Neural progenitor cell (in vitro differentiated cells): ENCODE results near the gene PKNOX2. TPM values are rescaled to one million over a fixed set of nuclear protein-coding genes. Genes with fewer than 3 reads are reported as not detected.

ENCODE experiments used
- DNase-seq: peaks from one replicate; pipeline ENCODE4 v3.0.0-alpha.2; 2016; ENCODE audit warnings: low spot score
- H2AFZ ChIP-seq: fragments of 200-600 bp; sonication (generic); replicated peaks from 2 replicates; pipeline ENCODE4 v1.6.1; 2016; ENCODE audit warnings: antibody characterized with exemption
- H3F3A ChIP-seq: fragments of 200-600 bp; sonication (generic); 2 replicates; pipeline ENCODE4 v1.6.1; 2016; ENCODE audit warnings: antibody characterized with exemption, low read depth
- H3K27ac ChIP-seq: fragments of 200-600 bp; sonication (generic); 2 replicates; pipeline ENCODE4 v1.5.1; 2016; ENCODE audit warnings: mild to moderate bottlenecking
- H3K27me3 ChIP-seq: fragments of 200-600 bp; sonication (generic); 2 replicates; pipeline ENCODE4 v1.6.1; 2016; ENCODE audit warnings: mild to moderate bottlenecking, moderate library complexity
- H3K36me3 ChIP-seq: fragments of 200-600 bp; sonication (generic); 2 replicates; pipeline ENCODE4 v1.5.1; 2016
- H3K4me1 ChIP-seq: fragments of 200-600 bp; sonication (generic); 2 replicates; pipeline ENCODE4 v1.6.1; 2016; ENCODE audit warnings: mixed run types
- H3K4me2 ChIP-seq: fragments of 200-600 bp; sonication (generic); 2 replicates; pipeline ENCODE4 v1.6.1; 2016
- H3K4me3 ChIP-seq: fragments of 200-600 bp; sonication (generic); 2 replicates; pipeline ENCODE4 v1.5.1; 2016
- H3K79me2 ChIP-seq: fragments of 200-600 bp; sonication (generic); 2 replicates; pipeline ENCODE4 v1.6.1; 2016; ENCODE audit warnings: low read depth
- H3K9ac ChIP-seq: fragments of 200-600 bp; sonication (generic); 2 replicates; pipeline ENCODE4 v1.6.1; 2016
- H3K9me3 ChIP-seq: fragments of 200-600 bp; sonication (generic); 2 replicates; pipeline ENCODE4 v1.5.1; 2016; ENCODE audit warnings: low read depth
- H4K20me1 ChIP-seq: fragments of 200-600 bp; sonication (generic); 2 replicates; pipeline ENCODE4 v1.6.1; 2016; ENCODE audit warnings: low read depth
- H3K27ac Mint-ChIP-seq: 3 replicates; pipeline ENCODE4 v1.8.0; 2021; ENCODE audit warnings: mixed read lengths
- H3K27me3 Mint-ChIP-seq: 2 replicates; pipeline ENCODE4 v1.8.0; 2022; ENCODE audit warnings: low read depth, mild to moderate bottlenecking, inconsistent platforms, moderate library complexity, mixed read lengths; ENCODE audit not compliant: insufficient read depth
- H3K36me3 Mint-ChIP-seq: 3 replicates; pipeline ENCODE4 v1.8.0; 2021; ENCODE audit warnings: mixed read lengths
- H3K4me1 Mint-ChIP-seq: 3 replicates; pipeline ENCODE4 v1.8.0; 2021; ENCODE audit warnings: mixed read lengths
- H3K4me3 Mint-ChIP-seq: 3 replicates; pipeline ENCODE4 v1.8.0; 2021; ENCODE audit warnings: mild to moderate bottlenecking, moderate library complexity, mixed read lengths
- H3K9me3 Mint-ChIP-seq: 3 replicates; pipeline ENCODE4 v1.8.0; 2020; ENCODE audit warnings: mixed read lengths
- EZH2 ChIP-seq: fragments of 200-600 bp; sonication (generic); IDR thresholded peaks from 2 replicates; pipeline ENCODE4 v1.6.1; 2017; ENCODE audit warnings: antibody characterized with exemption, mild to moderate bottlenecking, moderate library complexity
- EZH2phosphoT487 ChIP-seq: fragments of 200-600 bp; sonication (generic); IDR thresholded peaks from 2 replicates; pipeline ENCODE4 v1.6.1; 2017; ENCODE audit warnings: antibody characterized with exemption
- total RNA-seq: library from RNA; depleted of rRNA; stranded (reverse); fragments of >200 nt; gene quantifications from 2 replicates; pipeline ENCODE4 v1.2.3, GENCODE V29; 2015; ENCODE audit warnings: low replicate concordance
- TF ChIP-seq, protein P1 (sequence below): fragments of 200-600 bp; sonication (generic); IDR thresholded peaks from 2 replicates; pipeline ENCODE4 v1.5.1; 2017; ENCODE audit warnings: antibody characterized with exemption, mild to moderate bottlenecking

The PKNOX2 gene
- total RNA-seq, 1 donor from 2014 or later: 4.3 TPM

DNA sequence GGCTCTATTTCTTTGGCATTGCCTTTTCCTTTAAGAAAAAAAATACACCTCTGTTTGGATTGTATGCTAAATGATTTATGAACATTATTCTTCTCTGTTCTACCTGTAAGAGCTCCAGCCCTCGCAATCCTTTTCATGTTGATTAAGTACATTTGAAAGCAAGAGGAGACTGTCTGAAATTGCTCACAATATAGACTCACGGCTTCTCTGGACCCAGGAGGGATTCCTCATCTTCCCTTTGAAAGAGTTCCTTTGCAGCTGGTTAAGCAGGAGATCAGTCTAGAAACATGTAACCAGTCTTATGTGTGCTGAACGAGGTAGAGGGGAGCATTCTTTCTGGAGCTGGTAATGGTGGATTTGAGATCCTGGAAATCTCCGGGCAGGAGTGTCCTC lies 47.4 kb downstream of the PKNOX2 start:
- peaks cover 42% of the 10 kb centered on the region for H3K4me1 Mint-ChIP-seq
- no peak for DNase-seq

DNA sequence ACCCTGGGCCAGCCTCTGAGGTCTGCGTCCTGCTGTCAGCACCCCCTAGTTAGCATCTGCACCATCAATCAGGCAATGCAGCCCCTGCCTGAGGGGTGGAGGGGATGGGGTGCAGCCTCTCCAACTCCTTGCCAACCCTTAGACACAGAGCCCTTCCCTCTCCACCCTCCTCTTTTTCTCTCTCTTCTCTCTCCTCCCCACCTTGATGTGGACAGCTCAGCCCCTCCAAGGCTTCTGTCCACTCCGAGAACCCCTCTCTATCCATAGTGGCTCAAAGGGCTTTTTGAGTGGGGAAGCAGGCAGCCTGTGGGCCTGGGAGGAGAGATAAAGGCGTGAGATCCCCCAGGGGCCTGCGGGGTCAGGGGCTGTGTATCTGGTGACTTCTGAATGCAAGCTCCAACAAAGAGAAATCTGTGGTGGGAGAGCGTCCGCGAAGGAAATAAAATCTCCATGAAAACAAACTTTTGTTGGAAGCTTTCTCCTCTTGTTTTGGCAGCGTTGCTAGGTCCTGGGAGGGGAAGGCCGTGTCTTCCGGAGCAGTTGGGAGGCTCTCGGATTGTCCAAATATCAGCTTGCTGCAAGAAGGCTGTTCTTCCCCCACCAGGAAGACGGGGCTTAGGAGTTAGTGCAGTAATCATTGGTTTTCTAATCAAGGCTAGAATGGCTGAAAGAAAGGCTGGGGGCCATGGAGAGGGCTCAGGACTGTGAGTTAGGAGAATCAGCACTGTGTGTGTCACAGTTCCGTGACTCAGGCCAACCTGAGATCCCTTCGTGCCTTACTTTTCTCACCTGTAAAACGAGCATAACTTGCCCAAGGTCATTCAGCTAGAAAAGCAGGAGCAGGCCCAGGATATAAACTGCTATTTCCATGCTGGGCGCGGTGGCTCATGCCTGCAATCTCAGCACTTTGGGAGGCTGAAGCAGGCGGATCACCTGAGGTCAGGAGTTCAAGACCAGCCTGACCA lies 50.3 kb downstream of the PKNOX2 start:
- no peaks in the 10 kb centered on the region for H3K36me3 ChIP-seq
- peak overlapping the region; percentile 98 for H3K27ac Mint-ChIP-seq
- H3K27me3 Mint-ChIP-seq: peaks cover 2% of the 10 kb centered on the region
- H3K9me3 Mint-ChIP-seq: no peaks in the 10 kb centered on the region
- peak; percentile 47 for DNase-seq
- peaks cover 8% of the 10 kb centered on the region for H3K79me2 ChIP-seq
- H3K9me3 ChIP-seq: no peaks in the 10 kb centered on the region
- no peaks in the 10 kb centered on the region for H3K27me3 ChIP-seq
- peak overlapping the region; percentile 59 for H3K4me3 Mint-ChIP-seq
- peaks cover 5% of the 10 kb centered on the region for H3K36me3 Mint-ChIP-seq
- H3K4me3 ChIP-seq: no peak overlapping the region
- H2AFZ ChIP-seq: no peak overlapping the region
- H4K20me1 ChIP-seq: peaks cover 51% of the 10 kb centered on the region
- peaks cover 74% of the 10 kb centered on the region for H3K4me1 ChIP-seq
- H3K9ac ChIP-seq: no peak overlapping the region
- TF ChIP-seq EZH2: no peak
- TF ChIP-seq, protein P1, sequence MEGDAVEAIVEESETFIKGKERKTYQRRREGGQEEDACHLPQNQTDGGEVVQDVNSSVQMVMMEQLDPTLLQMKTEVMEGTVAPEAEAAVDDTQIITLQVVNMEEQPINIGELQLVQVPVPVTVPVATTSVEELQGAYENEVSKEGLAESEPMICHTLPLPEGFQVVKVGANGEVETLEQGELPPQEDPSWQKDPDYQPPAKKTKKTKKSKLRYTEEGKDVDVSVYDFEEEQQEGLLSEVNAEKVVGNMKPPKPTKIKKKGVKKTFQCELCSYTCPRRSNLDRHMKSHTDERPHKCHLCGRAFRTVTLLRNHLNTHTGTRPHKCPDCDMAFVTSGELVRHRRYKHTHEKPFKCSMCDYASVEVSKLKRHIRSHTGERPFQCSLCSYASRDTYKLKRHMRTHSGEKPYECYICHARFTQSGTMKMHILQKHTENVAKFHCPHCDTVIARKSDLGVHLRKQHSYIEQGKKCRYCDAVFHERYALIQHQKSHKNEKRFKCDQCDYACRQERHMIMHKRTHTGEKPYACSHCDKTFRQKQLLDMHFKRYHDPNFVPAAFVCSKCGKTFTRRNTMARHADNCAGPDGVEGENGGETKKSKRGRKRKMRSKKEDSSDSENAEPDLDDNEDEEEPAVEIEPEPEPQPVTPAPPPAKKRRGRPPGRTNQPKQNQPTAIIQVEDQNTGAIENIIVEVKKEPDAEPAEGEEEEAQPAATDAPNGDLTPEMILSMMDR: no peak
- TF ChIP-seq EZH2phosphoT487: no peak
- no peak overlapping the region for H3K27ac ChIP-seq
- peak overlapping the region; percentile 63 for H3K4me2 ChIP-seq
- H3K4me1 Mint-ChIP-seq: peaks cover 57% of the 10 kb centered on the region
- H3F3A ChIP-seq: peaks cover 37% of the 10 kb centered on the region

More for the DNA sequence above, 47.4 kb downstream of the PKNOX2 start:
- Histone ChIP-seq H3K9me3 (no peaks in the 10 kb centered on the region), H3K79me2 (peaks cover 8% of the 10 kb centered on the region), H3K27me3 (no peaks in the 10 kb centered on the region), H3K9ac (no peak overlapping the region), H3K4me3 (no peak overlapping the region), H2AFZ (no peak overlapping the region), H3F3A (peaks cover 39% of the 10 kb centered on the region), H3K27ac (no peak overlapping the region), H4K20me1 (peaks cover 51% of the 10 kb centered on the region), H3K36me3 (no peaks in the 10 kb centered on the region), H3K4me1 (peaks cover 61% of the 10 kb centered on the region), H3K4me2 (peak overlapping the region; percentile 10)
- Mint-ChIP-seq H3K4me3 (no peak overlapping the region), H3K36me3 (peaks cover 5% of the 10 kb centered on the region), H3K27me3 (no peaks in the 10 kb centered on the region), H3K9me3 (no peaks in the 10 kb centered on the region), H3K27ac (peak overlapping the region; percentile 67)
- no peak for TF ChIP-seq EZH2
- TF ChIP-seq, protein P1: no peak
- TF ChIP-seq EZH2phosphoT487: no peak

DNA sequence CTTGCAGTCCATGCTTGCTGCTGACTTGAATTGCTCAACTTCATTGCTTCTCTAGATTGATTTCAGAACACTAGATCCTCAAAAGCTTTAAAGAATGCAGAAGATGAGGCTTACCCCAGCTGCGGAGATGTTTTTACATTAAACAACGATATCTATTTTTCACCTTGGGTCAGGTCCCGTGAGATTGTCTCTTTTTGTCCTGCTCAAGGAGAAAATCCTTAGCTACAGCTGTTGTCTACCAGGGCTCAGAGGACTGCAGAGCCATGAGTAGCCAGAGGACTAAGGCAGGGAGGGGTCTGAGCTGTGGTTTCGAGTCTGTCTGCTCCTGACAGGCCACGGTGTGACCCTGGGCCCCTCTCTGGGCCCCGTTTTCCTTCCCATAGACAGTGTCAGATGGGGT lies 51.4 kb downstream of the PKNOX2 start:
- H3K79me2 ChIP-seq: peaks cover 8% of the 10 kb centered on the region
- Mint-ChIP-seq H3K4me3 (no peak overlapping the region), H3K27me3 (peaks cover 2% of the 10 kb centered on the region), H3K9me3 (no peaks in the 10 kb centered on the region), H3K27ac (no peak overlapping the region), H3K4me1 (peaks cover 65% of the 10 kb centered on the region), H3K36me3 (peaks cover 4% of the 10 kb centered on the region)
- H4K20me1 ChIP-seq: peaks cover 40% of the 10 kb centered on the region
- peak overlapping the region; percentile 63 for H3K4me2 ChIP-seq
- H3K27me3 ChIP-seq: no peaks in the 10 kb centered on the region
- TF ChIP-seq EZH2: no peak
- TF ChIP-seq EZH2phosphoT487: no peak
- TF ChIP-seq, protein P1: no peak
- H2AFZ ChIP-seq: no peak overlapping the region
- no peak for DNase-seq
- H3K36me3 ChIP-seq: no peaks in the 10 kb centered on the region
- no peak overlapping the region for H3K4me3 ChIP-seq
- H3F3A ChIP-seq: peaks cover 27% of the 10 kb centered on the region
- peaks cover 63% of the 10 kb centered on the region for H3K4me1 ChIP-seq
- H3K27ac ChIP-seq: no peak overlapping the region
- H3K9me3 ChIP-seq: no peaks in the 10 kb centered on the region
- H3K9ac ChIP-seq: no peak overlapping the region
